NB4 (cell line): ENCODE data around the gene MYLK2.

Experiments used
- DNase-seq: peaks from one replicate; pipeline ENCODE4 v3.0.0; 2010; ENCODE audit warnings: low read depth
- H3K4me3 ChIP-seq: one replicate; pipeline ENCODE4 v1.5.1; 2011; ENCODE audit warnings: mild to moderate bottlenecking, low read depth, low read length, moderate library complexity
- MYC ChIP-seq: IDR thresholded peaks from 2 replicates; pipeline ENCODE4 v1.6.1; 2011; ENCODE audit warnings: low read depth, low read length
- POLR2A ChIP-seq: IDR thresholded peaks from 2 replicates; pipeline ENCODE4 v1.6.1; 2011; ENCODE audit warnings: mild to moderate bottlenecking; ENCODE audit not compliant: insufficient read length; ENCODE audit errors: extremely low read depth
- TF ChIP-seq, protein P1 (sequence below): IDR thresholded peaks from one replicate; pipeline ENCODE4 v1.5.1; 2012; ENCODE audit warnings: low read depth, low read length
- TF ChIP-seq, protein P2 (sequence below): IDR thresholded peaks from 2 replicates; pipeline ENCODE4 v1.6.1; 2011; ENCODE audit warnings: low read depth, low read length

Gene MYLK2

DNA sequence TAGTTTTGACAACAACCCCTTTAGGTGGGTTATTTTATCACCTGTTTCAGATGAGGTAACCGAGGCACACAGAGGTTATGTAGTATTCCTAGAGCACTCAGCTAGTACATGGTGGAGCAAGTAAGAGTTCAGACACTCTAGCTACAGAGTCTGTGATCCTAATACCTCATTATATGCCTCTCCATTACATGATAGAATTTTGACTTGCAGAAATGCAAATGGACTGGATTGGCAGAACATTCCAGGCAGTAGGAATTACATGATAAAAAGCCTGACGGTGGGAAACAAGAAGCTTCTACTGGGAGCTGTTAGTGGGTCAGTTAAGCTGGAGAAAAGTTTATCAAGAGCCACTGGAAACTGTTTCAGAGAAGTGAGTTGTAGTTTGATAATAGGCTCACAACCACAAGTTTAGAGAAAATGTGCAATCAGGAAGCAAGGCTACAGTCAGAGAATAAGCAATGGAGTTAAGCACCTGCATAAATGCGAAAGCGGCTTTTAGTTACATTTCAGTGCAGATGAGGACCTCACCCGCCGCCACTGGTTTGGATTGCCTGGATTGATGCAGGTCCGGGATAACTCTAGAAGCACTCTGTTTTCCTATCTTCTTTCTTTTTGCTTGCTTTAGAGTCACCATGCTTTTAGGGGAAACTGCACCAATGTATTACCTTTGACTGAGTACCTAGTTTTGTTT is 34.7 kb upstream of the MYLK2 start:
- TF ChIP-seq, protein P1, sequence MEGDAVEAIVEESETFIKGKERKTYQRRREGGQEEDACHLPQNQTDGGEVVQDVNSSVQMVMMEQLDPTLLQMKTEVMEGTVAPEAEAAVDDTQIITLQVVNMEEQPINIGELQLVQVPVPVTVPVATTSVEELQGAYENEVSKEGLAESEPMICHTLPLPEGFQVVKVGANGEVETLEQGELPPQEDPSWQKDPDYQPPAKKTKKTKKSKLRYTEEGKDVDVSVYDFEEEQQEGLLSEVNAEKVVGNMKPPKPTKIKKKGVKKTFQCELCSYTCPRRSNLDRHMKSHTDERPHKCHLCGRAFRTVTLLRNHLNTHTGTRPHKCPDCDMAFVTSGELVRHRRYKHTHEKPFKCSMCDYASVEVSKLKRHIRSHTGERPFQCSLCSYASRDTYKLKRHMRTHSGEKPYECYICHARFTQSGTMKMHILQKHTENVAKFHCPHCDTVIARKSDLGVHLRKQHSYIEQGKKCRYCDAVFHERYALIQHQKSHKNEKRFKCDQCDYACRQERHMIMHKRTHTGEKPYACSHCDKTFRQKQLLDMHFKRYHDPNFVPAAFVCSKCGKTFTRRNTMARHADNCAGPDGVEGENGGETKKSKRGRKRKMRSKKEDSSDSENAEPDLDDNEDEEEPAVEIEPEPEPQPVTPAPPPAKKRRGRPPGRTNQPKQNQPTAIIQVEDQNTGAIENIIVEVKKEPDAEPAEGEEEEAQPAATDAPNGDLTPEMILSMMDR: no peak
- TF ChIP-seq POLR2A (no peak), MYC (no peak)
- TF ChIP-seq, protein P2, sequence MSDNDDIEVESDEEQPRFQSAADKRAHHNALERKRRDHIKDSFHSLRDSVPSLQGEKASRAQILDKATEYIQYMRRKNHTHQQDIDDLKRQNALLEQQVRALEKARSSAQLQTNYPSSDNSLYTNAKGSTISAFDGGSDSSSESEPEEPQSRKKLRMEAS: no peak
- DNase-seq: no peak
- H3K4me3 ChIP-seq: no peak overlapping the region

DNA sequence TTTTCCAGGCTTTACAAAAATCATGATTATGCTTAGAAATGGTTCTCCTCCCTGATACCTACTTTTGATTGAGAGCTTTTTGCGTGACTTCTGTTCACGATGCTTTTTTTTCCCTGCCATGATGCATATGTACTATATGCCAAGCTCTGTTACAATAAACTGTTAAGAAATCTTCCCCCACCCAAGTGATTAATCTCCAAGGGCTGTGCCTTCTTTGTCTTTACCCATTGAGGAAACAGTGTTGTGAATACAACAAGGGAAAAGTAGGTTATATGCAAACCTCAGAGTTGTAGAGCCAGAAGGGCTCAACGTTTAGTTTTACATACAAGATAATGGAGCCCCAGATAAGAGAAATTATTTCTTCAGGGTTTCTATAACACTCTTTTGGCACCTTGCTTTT is 34.1 kb upstream of the MYLK2 start:
- no peak for TF ChIP-seq MYC
- H3K4me3 ChIP-seq: no peak overlapping the region
- no peak for DNase-seq

DNA sequence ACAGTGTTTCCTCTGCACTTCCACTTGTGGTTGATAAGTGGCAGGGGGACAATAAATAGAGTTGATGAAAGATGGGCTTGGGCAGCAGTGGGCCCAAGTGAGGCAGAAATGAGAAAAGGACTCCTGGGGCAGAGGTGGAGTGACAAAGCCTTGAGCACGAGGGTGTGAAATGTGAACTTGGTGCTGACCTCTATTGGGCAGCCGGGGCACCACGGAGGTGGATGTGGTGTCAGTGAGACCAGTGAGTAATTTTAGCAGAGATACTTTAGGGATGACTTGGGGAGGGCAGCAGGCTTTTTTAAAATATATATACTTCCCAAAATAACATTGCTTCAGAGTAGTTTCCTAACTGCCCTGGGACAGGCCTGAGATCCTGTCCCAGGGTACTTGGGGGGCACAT is 30.6 kb upstream of the MYLK2 start:
- TF ChIP-seq MYC (no peak), POLR2A (no peak)
- TF ChIP-seq, protein P1: no peak
- TF ChIP-seq, protein P2: no peak
- peak; percentile 15 for DNase-seq
- no peak overlapping the region for H3K4me3 ChIP-seq

DNA sequence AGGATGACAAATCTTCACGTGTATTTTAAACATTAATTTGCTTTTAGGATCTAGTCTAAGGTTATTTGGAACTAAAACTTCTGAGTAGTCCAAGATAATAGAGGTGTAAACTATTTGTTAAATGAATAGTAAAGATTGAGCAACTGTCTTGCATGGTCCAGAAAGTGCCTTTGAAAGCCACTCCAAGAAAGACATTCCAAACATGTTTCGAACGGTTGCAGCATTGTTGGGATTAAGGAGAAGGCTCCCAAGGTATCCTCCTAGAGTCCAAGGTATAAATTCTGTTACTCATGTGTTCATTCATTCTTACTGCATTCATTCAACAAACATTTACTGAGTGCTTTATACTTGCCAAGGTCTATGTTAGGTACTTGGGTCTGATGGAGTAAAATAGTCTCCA is 28.8 kb upstream of the MYLK2 start:
- DNase-seq: no peak
- H3K4me3 ChIP-seq: no peak overlapping the region
- TF ChIP-seq MYC (no peak), POLR2A (no peak)
- TF ChIP-seq, protein P1: no peak
- TF ChIP-seq, protein P2: no peak

DNA sequence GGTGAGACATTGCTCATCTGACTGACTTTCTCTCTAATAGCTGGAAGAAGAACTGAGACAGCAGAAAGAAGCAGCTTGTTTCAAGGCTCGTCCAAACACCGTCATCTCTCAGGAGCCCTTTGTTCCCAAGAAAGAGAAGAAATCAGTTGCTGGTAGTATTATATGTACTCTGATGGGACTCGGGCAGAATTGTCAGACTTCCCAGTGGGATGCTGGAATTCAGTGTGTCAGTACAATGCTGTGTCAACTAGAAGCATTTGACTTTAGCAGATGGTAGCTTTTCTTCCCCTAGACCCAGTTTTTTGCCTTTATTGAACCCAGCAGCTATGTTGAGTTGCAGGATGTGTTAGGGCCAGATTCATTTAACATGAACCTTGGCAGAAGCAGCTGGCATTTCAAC is 21.8 kb upstream of the MYLK2 start:
- TF ChIP-seq, protein P2: no peak
- TF ChIP-seq POLR2A: no peak
- no peak for TF ChIP-seq MYC
- TF ChIP-seq, protein P1: no peak
- no peak for DNase-seq

DNA sequence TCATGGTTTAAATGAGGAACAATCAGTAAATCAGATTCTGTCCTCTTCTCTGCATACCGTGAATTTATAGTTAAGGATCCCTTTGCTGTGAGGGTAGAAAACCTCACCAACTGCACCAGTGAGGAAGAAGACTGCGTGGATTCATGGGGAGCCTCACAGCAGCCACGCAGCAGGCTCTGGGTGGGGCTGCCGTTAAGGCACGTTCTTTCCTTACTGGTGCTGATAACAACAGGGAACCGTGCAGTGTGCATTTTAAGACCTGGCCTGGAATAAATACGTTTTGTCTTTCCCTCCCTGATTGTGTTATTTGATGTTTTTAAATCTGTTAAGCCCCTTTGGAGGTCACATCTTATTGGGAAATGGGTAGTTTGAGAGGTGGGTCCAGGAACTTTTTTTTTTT is 17.6 kb upstream of the MYLK2 start:
- no peak for DNase-seq
- H3K4me3 ChIP-seq: no peak overlapping the region
- TF ChIP-seq, protein P2: no peak
- TF ChIP-seq MYC: no peak
- TF ChIP-seq, protein P1: no peak
- TF ChIP-seq POLR2A: no peak

More for the DNA sequence above, 21.8 kb upstream of the MYLK2 start:
- H3K4me3 ChIP-seq: no peak overlapping the region
